DMS114 treated with DMSO at 0.1 percent for 48 hours (cell line): ENCODE measurements around the gene ATP2B1.

Experiments used
- DNase-seq: peaks from one replicate; lab custom pipeline; 2025; ENCODE audit not compliant: unreplicated experiment; lab: John Stamatoyannopoulos, UW

Gene ATP2B1

GRCh38 chr12:89603678-89604077 is 105.0 kb downstream of the ATP2B1 start:
- no peak for DNase-seq

GRCh38 chr12:89597770-89598169 is 110.9 kb downstream of the ATP2B1 start:
- DNase-seq: no peak

GRCh38 chr12:89597210-89597609 is 111.4 kb downstream of the ATP2B1 start:
- DNase-seq: no peak

GRCh38 chr12:89593873-89594272 is 114.8 kb downstream of the ATP2B1 start:
- no peak for DNase-seq

GRCh38 chr12:89593233-89593632 is 115.4 kb downstream of the ATP2B1 start:
- DNase-seq: no peak

GRCh38 chr12:89589753-89590152 is 118.9 kb downstream of the ATP2B1 start:
- no peak for DNase-seq

GRCh38 chr12:89578499-89578898 is 130.1 kb downstream of the ATP2B1 start:
- DNase-seq: no peak

GRCh38 chr12:89576572-89577220 is 131.9 kb downstream of the ATP2B1 start:
- no peak for DNase-seq

- DNase-seq: no peak
Measured at GRCh38 chr12:89575374-89575773, 133.3 kb downstream of the ATP2B1 start.

GRCh38 chr12:89574736-89575208 is 133.9 kb downstream of the ATP2B1 start:
- no peak for DNase-seq

GRCh38 chr12:89573051-89573810 is 135.4 kb downstream of the ATP2B1 start:
- no peak for DNase-seq

GRCh38 chr12:89571491-89572195 is 137.0 kb downstream of the ATP2B1 start:
- no peak for DNase-seq

- DNase-seq: no peak
Measured at GRCh38 chr12:89568484-89568883, 140.2 kb downstream of the ATP2B1 start.

- DNase-seq: no peak
Measured at GRCh38 chr12:89567691-89568239, 140.9 kb downstream of the ATP2B1 start.

GRCh38 chr12:89566615-89567014 is 142.0 kb downstream of the ATP2B1 start:
- no peak for DNase-seq

- no peak for DNase-seq
Measured at GRCh38 chr12:89565002-89565401, 143.6 kb downstream of the ATP2B1 start.

- DNase-seq: no peak
Measured at GRCh38 chr12:89559753-89560152, 148.9 kb downstream of the ATP2B1 start.

- DNase-seq: no peak
Measured at GRCh38 chr12:89556976-89557375, 151.7 kb downstream of the ATP2B1 start.

- DNase-seq: no peak
Measured at GRCh38 chr12:89552376-89552775, 156.3 kb downstream of the ATP2B1 start.

GRCh38 chr12:89551747-89552146 is 156.9 kb downstream of the ATP2B1 start:
- no peak for DNase-seq

- no peak for DNase-seq
Measured at GRCh38 chr12:89547101-89547500, 161.5 kb downstream of the ATP2B1 start.

GRCh38 chr12:89546151-89546550 is 162.5 kb downstream of the ATP2B1 start:
- DNase-seq: no peak
